ENCODE data around the gene LPCAT2. TPM values are rescaled to one million over a fixed set of nuclear protein-coding genes. Genes with fewer than 3 reads are reported as not detected.

The LPCAT2 gene
- total and polyA plus RNA-seq, 2 of the 8 experiments (the other 6 are each of a cell fraction or from before 2014, with no cell fraction given): 2.2 to 10.6 TPM

DNA sequence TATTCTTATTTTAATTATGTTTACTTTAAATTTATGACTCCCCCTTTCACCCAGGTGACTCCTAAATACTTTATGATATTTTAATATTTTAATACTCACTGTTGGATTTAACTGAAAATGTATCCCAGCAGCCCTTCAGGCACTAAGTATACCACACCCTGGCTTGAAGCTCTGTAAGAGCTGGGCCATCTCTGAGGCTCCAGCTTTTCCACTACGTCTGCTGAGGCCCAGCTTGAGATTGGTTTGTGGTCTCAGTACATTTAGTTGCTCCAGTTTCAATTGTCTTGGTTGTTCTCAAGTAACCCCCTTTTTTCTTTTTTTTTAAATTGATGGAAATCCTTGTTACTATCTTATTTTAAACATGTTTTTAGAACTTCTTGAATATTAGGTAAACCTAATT lies 30.6 kb downstream of the LPCAT2 start (continued):
- TF ChIP-seq, protein P1, sequence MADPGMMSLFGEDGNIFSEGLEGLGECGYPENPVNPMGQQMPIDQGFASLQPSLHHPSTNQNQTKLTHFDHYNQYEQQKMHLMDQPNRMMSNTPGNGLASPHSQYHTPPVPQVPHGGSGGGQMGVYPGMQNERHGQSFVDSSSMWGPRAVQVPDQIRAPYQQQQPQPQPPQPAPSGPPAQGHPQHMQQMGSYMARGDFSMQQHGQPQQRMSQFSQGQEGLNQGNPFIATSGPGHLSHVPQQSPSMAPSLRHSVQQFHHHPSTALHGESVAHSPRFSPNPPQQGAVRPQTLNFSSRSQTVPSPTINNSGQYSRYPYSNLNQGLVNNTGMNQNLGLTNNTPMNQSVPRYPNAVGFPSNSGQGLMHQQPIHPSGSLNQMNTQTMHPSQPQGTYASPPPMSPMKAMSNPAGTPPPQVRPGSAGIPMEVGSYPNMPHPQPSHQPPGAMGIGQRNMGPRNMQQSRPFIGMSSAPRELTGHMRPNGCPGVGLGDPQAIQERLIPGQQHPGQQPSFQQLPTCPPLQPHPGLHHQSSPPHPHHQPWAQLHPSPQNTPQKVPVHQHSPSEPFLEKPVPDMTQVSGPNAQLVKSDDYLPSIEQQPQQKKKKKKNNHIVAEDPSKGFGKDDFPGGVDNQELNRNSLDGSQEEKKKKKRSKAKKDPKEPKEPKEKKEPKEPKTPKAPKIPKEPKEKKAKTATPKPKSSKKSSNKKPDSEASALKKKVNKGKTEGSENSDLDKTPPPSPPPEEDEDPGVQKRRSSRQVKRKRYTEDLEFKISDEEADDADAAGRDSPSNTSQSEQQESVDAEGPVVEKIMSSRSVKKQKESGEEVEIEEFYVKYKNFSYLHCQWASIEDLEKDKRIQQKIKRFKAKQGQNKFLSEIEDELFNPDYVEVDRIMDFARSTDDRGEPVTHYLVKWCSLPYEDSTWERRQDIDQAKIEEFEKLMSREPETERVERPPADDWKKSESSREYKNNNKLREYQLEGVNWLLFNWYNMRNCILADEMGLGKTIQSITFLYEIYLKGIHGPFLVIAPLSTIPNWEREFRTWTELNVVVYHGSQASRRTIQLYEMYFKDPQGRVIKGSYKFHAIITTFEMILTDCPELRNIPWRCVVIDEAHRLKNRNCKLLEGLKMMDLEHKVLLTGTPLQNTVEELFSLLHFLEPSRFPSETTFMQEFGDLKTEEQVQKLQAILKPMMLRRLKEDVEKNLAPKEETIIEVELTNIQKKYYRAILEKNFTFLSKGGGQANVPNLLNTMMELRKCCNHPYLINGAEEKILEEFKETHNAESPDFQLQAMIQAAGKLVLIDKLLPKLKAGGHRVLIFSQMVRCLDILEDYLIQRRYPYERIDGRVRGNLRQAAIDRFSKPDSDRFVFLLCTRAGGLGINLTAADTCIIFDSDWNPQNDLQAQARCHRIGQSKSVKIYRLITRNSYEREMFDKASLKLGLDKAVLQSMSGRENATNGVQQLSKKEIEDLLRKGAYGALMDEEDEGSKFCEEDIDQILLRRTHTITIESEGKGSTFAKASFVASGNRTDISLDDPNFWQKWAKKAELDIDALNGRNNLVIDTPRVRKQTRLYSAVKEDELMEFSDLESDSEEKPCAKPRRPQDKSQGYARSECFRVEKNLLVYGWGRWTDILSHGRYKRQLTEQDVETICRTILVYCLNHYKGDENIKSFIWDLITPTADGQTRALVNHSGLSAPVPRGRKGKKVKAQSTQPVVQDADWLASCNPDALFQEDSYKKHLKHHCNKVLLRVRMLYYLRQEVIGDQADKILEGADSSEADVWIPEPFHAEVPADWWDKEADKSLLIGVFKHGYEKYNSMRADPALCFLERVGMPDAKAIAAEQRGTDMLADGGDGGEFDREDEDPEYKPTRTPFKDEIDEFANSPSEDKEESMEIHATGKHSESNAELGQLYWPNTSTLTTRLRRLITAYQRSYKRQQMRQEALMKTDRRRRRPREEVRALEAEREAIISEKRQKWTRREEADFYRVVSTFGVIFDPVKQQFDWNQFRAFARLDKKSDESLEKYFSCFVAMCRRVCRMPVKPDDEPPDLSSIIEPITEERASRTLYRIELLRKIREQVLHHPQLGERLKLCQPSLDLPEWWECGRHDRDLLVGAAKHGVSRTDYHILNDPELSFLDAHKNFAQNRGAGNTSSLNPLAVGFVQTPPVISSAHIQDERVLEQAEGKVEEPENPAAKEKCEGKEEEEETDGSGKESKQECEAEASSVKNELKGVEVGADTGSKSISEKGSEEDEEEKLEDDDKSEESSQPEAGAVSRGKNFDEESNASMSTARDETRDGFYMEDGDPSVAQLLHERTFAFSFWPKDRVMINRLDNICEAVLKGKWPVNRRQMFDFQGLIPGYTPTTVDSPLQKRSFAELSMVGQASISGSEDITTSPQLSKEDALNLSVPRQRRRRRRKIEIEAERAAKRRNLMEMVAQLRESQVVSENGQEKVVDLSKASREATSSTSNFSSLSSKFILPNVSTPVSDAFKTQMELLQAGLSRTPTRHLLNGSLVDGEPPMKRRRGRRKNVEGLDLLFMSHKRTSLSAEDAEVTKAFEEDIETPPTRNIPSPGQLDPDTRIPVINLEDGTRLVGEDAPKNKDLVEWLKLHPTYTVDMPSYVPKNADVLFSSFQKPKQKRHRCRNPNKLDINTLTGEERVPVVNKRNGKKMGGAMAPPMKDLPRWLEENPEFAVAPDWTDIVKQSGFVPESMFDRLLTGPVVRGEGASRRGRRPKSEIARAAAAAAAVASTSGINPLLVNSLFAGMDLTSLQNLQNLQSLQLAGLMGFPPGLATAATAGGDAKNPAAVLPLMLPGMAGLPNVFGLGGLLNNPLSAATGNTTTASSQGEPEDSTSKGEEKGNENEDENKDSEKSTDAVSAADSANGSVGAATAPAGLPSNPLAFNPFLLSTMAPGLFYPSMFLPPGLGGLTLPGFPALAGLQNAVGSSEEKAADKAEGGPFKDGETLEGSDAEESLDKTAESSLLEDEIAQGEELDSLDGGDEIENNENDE (IDR thresholded peaks at IDR 0.05; ENCODE audit: insufficient replicate concordance, low read length): no peak
